ENCODE data around the gene AQP6.

DNA sequence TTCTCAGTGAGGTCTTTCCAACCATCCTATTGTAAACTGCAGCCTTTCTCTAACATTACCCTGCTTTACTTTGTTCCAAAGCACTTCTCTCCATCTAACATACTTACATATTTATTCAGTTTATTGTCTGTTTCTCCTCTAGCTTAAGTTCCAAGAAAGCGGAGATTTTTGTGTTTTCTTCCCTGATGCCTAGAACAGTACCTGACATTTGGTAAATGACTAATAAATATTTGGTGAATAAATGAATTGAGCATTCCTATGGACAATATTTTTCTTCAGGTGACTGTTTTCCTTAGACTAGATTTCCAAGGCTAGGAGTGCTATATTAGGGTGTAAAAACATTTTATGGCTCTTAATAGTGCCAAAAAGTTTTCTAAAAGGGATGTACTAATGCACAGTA lies 50.2 kb downstream of the AQP6 start:
- no peak for TF ChIP-seq EZH2 (IDR thresholded peaks at IDR 0.05; ENCODE audit: borderline replicate concordance)
- TF ChIP-seq, protein P1, sequence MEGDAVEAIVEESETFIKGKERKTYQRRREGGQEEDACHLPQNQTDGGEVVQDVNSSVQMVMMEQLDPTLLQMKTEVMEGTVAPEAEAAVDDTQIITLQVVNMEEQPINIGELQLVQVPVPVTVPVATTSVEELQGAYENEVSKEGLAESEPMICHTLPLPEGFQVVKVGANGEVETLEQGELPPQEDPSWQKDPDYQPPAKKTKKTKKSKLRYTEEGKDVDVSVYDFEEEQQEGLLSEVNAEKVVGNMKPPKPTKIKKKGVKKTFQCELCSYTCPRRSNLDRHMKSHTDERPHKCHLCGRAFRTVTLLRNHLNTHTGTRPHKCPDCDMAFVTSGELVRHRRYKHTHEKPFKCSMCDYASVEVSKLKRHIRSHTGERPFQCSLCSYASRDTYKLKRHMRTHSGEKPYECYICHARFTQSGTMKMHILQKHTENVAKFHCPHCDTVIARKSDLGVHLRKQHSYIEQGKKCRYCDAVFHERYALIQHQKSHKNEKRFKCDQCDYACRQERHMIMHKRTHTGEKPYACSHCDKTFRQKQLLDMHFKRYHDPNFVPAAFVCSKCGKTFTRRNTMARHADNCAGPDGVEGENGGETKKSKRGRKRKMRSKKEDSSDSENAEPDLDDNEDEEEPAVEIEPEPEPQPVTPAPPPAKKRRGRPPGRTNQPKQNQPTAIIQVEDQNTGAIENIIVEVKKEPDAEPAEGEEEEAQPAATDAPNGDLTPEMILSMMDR (IDR thresholded peaks at IDR 0.05; ENCODE audit: poor library complexity): no peak
- no peak for TF ChIP-seq EZH2phosphoT487 (IDR thresholded peaks at IDR 0.05; ENCODE audit: low read depth, severe bottlenecking, unreplicated experiment)

Data from hepatocyte (in vitro differentiated cells).